ENCODE results near the gene STAP1.
"Not testable (repeated sequence)": the region's sequence is repeated elsewhere in the genome, so short reads cannot be mapped to it uniquely, and the experiment has no call there.

Gene STAP1

GRCh38 chr4:67624939-67625338 lies 66.4 kb downstream of the STAP1 start:
- DNase-seq (ENCODE audit: low read depth) = no peak

GRCh38 chr4:67632492-67632891 lies 74.0 kb downstream of the STAP1 start:
- DNase-seq (ENCODE audit: low read depth) = no peak

- no peak for DNase-seq (ENCODE audit: low read depth)
These were observed 76.2 kb downstream of the STAP1 start for GRCh38 chr4:67634741-67635140.

GRCh38 chr4:67635331-67635730 lies 76.8 kb downstream of the STAP1 start:
- no peak for DNase-seq (ENCODE audit: low read depth)

GRCh38 chr4:67636978-67637377 lies 78.5 kb downstream of the STAP1 start:
- not testable (repeated sequence) for DNase-seq (ENCODE audit: low read depth)

GRCh38 chr4:67638136-67638535 lies 79.6 kb downstream of the STAP1 start:
- no peak for DNase-seq (ENCODE audit: low read depth)

GRCh38 chr4:67651536-67651935 lies 93.0 kb downstream of the STAP1 start:
- DNase-seq (ENCODE audit: low read depth) = no peak
